ENCODE results near the gene HOXA4. TPM values are rescaled to one million over a fixed set of nuclear protein-coding genes. Genes with fewer than 3 reads are reported as not detected.

HOXA4 gene
- total and polyA plus RNA-seq, 12 donors, result 0.20 to 1.2 (median 0.59) TPM; not detected in 4

GRCh38 chr7:27079234-27079975 is 51.2 kb downstream of the HOXA4 start:
- H3K4me3 ChIP-seq, result no peak overlapping the region
- H3K9me3 ChIP-seq, result peaks cover 0 to 9% (median 0%) of the 10 kb centered on the region in 11 donors
- peaks cover 0 to 54% (median 18%) of the 10 kb centered on the region in 7 donors for H3K27me3 ChIP-seq
- ATAC-seq, result no peak
- H3K36me3 ChIP-seq, result no peaks in the 10 kb centered on the region
- no peak overlapping the region for H3K27ac ChIP-seq
- H3K4me1 ChIP-seq, result peaks cover 0 to 5% (median 0%) of the 10 kb centered on the region in 9 donors
- no peak for DNase-seq
- no peak for TF ChIP-seq CTCF (IDR thresholded peaks at IDR 0.05)
- intact Hi-C loops (cut with DNase I), result no loop called here
- 93 to 100% methylated on average over 1 of the region's 1 CpG for WGBS, 2 donors

GRCh38 chr7:27078616-27079233 is 51.8 kb downstream of the HOXA4 start:
- H3K27me3 ChIP-seq, result peaks cover 0 to 56% (median 21%) of the 10 kb centered on the region in 7 donors
- no peak for ATAC-seq
- 89 to 92% methylated on average over 5 of the region's 5 CpGs for WGBS, 2 donors

More at GRCh38 chr7:27078616-27079233, 51.8 kb downstream of the HOXA4 start:
- no peak for TF ChIP-seq CTCF (IDR thresholded peaks at IDR 0.05)
- intact Hi-C loops (cut with DNase I), result no loop called here
- peaks cover 0 to 5% (median 0%) of the 10 kb centered on the region in 9 donors for H3K4me1 ChIP-seq
- H3K9me3 ChIP-seq, result peaks cover 0 to 9% (median 0%) of the 10 kb centered on the region in 11 donors
- H3K4me3 ChIP-seq, result no peak overlapping the region
- H3K27ac ChIP-seq, result no peak overlapping the region
- no peaks in the 10 kb centered on the region for H3K36me3 ChIP-seq
- no peak for DNase-seq

Small RNAs within 50 kb of the gene (microRNA-seq; reads per million reads assigned to microRNA genes)
- gene MIR196B, result 4.8 to 8.2 reads per million in 2 donors

Other genes starting within 250 kb of the HOXA4 start
- under 1 TPM in 2 of 10 donors, not detected in 8; 0.15 to 0.37 TPM for gene HOXA1, start 34.8 kb downstream of the HOXA4 start, total RNA-seq
- under 1 TPM in 1 of 2 donors, not detected in 1; 0.07 TPM for gene HOXA1, start 34.8 kb downstream of the HOXA4 start, polyA plus RNA-seq
- under 1 TPM in 2 of 10 donors, not detected in 8; 0.15 to 0.23 TPM for gene HOXA2, start 28.1 kb downstream of the HOXA4 start, total RNA-seq
- under 1 TPM; 0.10 to 0.22 TPM for gene HOXA2, start 28.1 kb downstream of the HOXA4 start, polyA plus RNA-seq
- under 1 TPM in 3 of 10 donors, not detected in 7; 0.21 to 0.95 (median 0.28) TPM for gene HOXA5, start 12.9 kb upstream of the HOXA4 start, total RNA-seq
- gene HOXA5, start 12.9 kb upstream of the HOXA4 start, polyA plus RNA-seq, result under 1 TPM in 1 of 2 donors, not detected in 1; 0.09 TPM
- gene HOXA6, start 17.0 kb upstream of the HOXA4 start, total RNA-seq, result not detected
- not detected for gene HOXA6, start 17.0 kb upstream of the HOXA4 start, polyA plus RNA-seq
- gene HOXA3, start 21.8 kb upstream of the HOXA4 start, total RNA-seq, result 1 to 10 TPM in 1 of 10 donors, under 1 TPM in 7, not detected in 2; 0.11 to 1.5 (median 0.22) TPM
- gene HOXA3, start 21.8 kb upstream of the HOXA4 start, polyA plus RNA-seq, result under 1 TPM; 0.35 to 0.37 TPM
- gene HOXA7, start 25.9 kb upstream of the HOXA4 start, total RNA-seq, result not detected
- gene HOXA7, start 25.9 kb upstream of the HOXA4 start, polyA plus RNA-seq, result under 1 TPM in 1 of 2 donors, not detected in 1; 0.04 TPM
- gene HOXA9, start 34.8 kb upstream of the HOXA4 start, total RNA-seq, result not detected
- gene HOXA9, start 34.8 kb upstream of the HOXA4 start, polyA plus RNA-seq, result not detected
- under 1 TPM in 1 of 10 donors, not detected in 9; 0.19 TPM for gene HOXA10, start 43.6 kb upstream of the HOXA4 start, total RNA-seq
- gene HOXA10, start 43.6 kb upstream of the HOXA4 start, polyA plus RNA-seq, result under 1 TPM in 1 of 2 donors, not detected in 1; 0.03 TPM
- gene HOXA11, start 54.5 kb upstream of the HOXA4 start, total RNA-seq, result not detected
- gene HOXA11, start 54.5 kb upstream of the HOXA4 start, polyA plus RNA-seq, result not detected
- not detected for gene HOXA13, start 69.3 kb upstream of the HOXA4 start, total RNA-seq
- not detected for gene HOXA13, start 69.3 kb upstream of the HOXA4 start, polyA plus RNA-seq
- gene EVX1, start 112.0 kb upstream of the HOXA4 start, total RNA-seq, result not detected
- not detected for gene EVX1, start 112.0 kb upstream of the HOXA4 start, polyA plus RNA-seq

All from heart right ventricle (tissue), 16 donors.